Activated CD4-positive, alpha-beta T cell treated with anti-CD3 and anti-CD28 coated beads, Interleukin-2, Interleukin-4, amounts not matched to agents 100 ng/mL and 50 ng/mL, durations not matched to agents 16 hours and 8 hours (primary cell): Measurements from ENCODE around the gene LETM1.

Source experiments
- DNase-seq: peaks from one replicate; pipeline ENCODE4 v3.0.0-alpha.2; 2020; ENCODE audit warnings: low spot score

LETM1 gene

DNA sequence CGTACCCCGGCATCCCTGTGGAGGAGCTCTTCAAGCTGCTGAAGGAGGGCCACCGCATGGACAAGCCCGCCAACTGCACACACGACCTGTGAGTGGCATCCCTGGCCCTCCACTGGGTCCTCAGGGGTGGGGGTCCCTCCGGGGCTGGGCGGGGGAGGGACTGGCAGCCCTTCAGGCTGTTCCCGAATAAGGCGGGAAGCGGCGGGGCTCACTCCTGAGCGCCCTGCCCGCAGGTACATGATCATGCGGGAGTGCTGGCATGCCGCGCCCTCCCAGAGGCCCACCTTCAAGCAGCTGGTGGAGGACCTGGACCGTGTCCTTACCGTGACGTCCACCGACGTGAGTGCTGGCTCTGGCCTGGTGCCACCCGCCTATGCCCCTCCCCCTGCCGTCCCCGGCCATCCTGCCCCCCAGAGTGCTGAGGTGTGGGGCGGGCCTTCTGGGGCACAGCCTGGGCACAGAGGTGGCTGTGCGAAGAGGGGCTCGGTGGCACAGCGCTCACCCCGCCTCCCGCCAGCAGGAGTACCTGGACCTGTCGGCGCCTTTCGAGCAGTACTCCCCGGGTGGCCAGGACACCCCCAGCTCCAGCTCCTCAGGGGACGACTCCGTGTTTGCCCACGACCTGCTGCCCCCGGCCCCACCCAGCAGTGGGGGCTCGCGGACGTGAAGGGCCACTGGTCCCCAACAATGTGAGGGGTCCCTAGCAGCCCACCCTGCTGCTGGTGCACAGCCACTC lies 49.2 kb downstream of the LETM1 start:
- no peak for DNase-seq

DNA sequence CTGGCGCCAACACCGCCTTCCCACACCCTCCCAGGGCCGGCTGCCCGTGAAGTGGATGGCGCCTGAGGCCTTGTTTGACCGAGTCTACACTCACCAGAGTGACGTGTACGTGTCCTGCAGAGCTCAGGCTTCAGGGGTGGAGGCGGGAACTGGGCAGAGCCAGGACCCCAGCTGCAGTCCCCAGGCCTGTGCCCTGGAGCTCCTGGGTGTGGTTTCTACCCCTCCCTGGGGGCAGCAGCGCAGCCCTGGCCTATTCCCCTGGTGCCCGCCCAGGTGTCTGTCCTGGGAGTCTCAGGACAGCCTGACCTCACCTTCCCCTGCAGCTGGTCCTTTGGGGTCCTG lies 49.8 kb downstream of the LETM1 start:
- DNase-seq = no peak

DNA sequence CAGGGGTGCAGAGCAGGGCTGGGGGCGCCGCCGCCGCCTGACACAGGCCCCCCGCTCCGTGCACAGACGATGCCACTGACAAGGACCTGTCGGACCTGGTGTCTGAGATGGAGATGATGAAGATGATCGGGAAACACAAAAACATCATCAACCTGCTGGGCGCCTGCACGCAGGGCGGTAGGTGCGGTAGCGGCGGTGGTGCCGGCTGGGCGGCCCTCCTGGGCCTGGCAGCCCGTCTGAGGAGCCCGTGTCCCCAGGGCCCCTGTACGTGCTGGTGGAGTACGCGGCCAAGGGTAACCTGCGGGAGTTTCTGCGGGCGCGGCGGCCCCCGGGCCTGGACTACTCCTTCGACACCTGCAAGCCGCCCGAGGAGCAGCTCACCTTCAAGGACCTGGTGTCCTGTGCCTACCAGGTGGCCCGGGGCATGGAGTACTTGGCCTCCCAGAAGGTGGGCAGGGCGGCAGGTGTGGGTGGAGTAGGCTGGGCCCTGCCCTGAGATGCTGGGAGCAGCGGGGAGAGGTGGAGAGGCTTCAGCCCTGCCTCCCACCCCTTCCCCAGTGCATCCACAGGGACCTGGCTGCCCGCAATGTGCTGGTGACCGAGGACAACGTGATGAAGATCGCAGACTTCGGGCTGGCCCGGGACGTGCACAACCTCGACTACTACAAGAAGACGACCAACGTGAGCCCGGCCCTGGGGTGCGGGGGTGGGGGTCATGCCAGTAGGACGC lies 50.3 kb downstream of the LETM1 start:
- DNase-seq = no peak

DNA sequence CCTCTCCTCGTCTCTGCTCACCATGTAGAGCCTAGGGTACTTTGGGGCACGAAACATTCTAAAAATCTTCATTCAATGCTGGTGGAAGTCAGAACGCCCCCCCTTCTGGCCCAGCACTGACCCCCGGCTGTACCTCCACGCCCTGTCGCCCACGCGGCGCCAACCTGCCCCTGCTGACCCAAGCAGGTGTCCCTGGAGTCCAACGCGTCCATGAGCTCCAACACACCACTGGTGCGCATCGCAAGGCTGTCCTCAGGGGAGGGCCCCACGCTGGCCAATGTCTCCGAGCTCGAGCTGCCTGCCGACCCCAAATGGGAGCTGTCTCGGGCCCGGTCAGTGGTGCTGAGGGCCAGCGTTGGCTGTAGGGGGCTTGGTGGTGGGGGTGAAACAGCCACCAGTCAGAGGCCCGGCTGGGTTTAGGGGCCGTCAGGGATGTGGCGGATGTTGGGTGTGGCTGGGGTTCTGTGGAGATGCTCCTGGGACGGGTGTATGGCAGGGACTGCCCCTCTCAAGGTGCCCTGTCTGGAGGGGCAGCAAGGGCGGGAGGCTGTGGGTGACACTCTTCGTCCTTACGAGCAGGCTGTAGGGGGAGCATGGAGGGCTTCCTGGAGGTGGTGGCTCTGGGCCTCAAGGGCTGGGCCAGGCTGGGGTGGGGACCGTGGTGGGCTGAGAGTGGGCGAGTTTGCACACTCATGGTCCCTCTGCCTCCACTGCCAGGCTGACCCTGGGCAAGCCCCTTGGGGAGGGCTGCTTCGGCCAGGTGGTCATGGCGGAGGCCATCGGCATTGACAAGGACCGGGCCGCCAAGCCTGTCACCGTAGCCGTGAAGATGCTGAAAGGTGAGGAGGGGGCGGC lies 51.1 kb downstream of the LETM1 start:
- DNase-seq = no peak

DNA sequence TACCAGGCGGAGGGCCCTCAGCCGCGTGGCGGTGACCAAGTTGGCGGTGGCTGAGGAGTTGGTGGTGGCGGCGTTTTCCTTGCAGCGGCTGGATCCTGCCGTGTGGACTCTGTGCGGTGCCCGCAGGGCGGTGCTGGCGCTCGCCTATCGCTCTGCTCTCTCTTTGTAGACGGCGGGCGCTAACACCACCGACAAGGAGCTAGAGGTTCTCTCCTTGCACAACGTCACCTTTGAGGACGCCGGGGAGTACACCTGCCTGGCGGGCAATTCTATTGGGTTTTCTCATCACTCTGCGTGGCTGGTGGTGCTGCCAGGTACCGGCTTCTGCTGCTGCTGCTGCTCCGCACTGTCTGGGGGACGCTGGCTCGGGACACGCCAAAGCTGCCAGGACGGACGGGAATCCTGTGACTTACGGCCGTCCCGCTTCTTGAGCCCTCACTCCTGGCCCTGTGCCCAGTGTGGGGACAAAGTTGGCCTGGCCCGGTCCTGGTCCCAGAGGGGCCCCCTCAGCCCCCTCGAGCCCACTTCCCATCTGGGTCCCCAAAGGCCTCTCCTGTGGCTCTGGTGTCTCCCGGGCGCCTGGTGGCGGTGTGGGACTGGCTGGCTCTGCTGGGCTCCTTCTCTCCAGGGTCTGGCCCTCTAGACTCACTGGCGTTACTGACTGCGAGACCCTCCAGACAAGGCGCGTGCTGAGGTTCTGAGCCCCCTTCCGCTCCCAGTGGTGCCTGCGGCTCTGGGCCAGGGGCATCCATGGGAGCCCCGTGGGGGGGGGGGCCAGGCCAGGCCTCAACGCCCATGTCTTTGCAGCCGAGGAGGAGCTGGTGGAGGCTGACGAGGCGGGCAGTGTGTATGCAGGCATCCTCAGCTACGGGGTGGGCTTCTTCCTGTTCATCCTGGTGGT lies 52.2 kb downstream of the LETM1 start:
- no peak for DNase-seq

DNA sequence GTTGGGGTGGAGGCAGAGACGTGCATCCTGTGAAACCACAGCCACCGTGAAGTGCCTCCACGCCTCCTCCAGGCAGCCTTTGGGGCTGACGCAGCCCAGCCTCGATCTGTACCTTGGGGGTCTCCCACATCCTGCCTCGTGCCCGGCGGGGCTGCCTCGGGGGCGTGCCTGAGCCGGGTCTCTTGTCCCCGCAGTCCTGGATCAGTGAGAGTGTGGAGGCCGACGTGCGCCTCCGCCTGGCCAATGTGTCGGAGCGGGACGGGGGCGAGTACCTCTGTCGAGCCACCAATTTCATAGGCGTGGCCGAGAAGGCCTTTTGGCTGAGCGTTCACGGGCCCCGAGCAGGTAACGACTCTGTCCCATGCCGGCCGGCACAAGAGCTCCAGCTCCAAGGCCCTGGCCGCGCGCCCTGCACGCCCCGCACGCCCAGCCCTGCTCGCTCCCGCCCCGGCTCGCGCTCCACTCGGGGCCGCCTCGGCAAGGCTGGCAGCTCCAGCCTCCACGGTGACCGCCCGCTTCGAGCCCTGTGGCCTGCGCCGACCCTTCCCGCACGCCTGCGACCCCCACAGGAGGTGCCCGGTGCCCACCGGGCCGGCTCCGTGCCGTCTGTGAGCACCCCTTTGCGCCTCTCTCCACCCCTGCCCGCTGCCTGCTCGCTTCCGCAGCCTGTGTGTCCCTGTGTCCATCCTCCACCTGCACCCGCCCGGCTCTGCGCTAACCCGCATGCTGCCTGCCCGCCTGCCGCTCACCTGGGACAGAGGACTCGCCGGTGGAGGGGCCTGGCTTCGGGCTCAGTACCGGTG lies 53.0 kb downstream of the LETM1 start:
- no peak for DNase-seq

DNA sequence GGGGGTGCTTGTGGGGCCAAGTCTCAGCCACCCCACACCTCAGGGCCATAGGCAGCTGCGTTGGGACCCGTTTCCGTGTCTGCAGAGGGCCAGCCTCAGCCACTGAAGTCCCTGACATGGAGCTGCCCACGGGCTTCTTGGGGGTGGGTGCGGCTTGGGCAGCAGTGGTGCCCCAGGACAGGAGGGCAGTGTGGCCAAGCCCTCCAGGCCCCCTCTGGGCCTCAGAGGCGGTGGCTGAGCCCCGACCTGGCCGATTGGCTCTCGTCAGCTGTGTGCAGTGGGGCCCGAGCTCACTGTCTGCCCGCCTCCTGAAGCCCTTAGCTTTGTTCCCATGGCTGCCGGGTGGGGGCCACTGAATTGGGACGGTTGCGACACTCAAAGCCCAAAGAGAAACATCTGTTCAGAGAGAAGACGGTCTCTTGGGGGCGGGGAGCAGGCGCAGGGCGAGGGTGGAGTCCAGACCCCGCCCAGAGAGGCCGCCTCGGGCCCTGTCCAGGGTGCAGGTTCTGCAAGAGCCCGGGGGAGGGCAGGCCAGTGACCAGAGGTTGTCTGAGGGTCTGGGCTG lies 53.7 kb downstream of the LETM1 start:
- DNase-seq = no peak

DNA sequence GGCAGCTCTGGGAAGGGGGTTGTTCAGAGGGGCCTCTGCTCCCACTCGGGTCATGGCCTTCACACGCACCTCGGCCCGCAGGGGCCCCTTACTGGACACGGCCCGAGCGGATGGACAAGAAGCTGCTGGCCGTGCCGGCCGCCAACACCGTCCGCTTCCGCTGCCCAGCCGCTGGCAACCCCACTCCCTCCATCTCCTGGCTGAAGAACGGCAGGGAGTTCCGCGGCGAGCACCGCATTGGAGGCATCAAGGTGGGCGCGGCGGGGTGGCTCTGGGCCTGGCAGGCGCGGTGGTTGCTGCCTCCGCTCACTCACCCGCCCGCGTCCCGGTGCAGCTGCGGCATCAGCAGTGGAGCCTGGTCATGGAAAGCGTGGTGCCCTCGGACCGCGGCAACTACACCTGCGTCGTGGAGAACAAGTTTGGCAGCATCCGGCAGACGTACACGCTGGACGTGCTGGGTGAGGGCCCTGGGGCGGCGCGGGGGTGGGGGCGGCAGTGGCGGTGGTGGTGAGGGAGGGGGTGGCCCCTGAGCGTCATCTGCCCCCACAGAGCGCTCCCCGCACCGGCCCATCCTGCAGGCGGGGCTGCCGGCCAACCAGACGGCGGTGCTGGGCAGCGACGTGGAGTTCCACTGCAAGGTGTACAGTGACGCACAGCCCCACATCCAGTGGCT lies 54.5 kb downstream of the LETM1 start:
- DNase-seq = no peak

DNA sequence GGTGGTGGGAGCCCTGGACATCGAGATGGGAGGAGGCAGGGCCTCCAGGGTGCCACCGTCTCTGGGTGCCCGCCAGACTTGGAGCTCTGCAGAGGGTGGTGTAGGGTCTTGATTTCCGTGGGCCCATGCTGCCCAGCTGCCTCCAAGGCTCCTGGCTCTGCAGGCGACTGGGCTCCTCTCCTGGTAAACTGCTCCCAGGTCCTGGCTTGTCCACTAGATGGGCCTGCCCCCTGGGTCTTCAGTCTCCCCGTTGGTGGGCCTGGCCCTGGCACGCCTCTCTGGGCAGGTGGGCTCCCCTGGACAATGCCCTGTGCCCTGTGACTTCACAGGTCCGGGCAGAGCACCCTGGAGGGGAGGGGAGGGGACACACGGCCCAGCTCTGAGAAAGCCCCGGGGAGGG lies 55.2 kb downstream of the LETM1 start:
- DNase-seq = no peak

DNA sequence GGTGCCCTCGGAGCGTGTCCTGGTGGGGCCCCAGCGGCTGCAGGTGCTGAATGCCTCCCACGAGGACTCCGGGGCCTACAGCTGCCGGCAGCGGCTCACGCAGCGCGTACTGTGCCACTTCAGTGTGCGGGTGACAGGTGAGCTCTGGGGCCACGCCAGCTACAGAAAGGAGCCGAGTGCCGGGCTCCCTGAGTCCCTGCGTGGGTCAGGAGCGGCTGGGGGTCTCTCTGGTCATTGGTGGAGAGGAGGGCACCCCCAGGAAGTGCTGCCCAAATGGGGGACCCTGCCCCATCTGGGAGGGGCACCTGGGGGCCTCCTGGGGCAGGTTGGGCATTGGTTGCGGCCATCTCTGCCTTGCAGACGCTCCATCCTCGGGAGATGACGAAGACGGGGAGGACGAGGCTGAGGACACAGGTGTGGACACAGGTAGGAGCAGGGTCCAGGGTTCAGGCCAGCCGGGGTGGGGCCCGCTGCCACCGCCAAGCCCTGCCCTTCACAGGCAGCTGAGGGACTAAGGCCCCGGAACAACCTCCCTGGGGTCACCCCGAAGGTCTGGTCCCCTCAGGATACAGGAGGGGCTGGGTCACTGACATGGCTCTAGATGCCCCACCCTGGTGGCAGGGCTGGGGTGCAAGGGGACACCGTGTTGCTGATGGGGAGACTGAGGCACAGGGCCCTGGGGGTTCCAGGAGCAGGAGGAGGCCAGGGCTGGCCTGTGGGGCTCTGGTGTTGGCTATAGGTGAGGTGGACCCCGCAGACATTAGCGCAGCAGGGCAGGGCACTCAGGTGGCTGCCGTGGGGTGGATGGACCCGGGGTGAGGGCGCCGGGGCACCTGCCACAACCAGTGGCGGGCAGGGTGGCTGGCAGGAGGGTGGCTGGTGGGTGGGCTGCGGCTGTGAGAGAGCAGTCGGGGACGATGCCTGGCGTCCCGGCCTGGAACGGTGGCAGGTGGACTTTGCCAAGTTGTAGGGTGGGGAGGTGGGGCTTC lies 56.3 kb downstream of the LETM1 start:
- DNase-seq = no peak

DNA sequence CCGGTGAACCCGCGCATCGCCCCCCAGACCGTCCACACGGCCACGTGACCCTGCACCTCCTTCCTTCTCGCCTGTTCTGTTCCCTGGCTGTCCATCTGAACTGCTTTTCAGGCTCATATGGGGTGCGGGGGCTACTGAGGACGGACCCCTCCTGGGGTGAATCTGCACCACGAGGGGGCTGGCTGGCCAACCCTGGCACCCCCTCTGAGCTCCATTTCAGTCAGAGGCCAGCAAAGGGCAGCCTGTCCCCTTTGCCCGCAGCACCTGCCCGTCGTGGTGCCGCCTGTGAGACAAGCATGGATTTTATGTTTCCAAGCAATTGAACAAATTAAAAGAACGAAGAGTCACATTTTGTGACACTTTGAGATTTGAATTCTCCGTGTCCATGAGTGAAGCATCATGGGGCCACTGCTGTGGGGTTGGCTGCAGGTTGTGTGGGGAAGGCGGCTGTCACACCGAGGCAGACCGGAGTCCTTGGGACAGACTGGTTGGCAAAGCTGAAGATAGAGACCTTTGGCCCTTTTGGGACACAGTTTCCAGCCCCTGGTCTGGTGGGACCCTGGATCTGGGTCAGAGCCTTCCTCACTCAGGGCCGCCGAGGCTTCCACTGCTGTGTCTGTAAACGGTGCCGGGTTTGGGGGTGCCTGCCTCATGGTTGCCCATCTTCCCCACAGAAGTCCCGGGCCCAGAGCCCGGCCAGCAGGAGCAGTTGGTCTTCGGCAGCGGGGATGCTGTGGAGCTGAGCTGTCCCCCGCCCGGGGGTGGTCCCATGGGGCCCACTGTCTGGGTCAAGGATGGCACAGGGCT lies 57.2 kb downstream of the LETM1 start:
- no peak for DNase-seq

DNA sequence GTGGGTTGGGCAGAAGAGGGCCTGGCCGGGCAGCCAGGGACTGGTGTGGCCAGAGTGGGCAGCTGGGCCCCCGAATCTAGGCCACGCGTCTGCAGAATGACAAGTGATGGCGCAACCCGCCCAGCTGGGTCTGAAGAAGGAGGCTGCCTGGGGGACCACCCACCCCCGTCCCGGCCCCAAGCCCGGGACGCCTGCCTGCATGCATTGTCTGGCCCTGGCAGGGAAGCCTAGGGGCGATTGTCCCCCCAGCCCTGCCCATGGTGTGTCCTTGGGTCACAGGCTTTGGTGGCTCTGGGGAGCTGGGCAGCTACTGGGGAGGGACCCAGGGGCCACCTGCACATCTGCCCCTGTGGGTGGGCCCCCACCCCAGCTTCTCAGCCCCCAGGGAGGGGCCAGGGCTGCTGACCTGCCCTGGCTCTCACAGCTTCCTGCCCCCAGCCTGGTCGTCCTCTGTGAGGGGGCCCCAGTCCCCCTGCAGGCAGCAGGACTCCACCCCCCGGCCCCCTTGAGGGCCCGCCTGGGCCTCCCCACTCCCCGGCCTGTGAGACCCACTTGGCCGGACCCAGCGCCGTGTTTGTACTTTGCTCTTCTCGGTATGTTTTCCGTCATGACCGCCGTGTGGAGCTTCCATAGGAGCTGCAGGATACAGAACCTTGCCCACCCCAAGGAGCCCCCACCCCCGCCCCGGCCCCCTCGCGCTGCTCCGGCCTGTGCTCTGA lies 57.9 kb downstream of the LETM1 start:
- no peak for DNase-seq

DNA sequence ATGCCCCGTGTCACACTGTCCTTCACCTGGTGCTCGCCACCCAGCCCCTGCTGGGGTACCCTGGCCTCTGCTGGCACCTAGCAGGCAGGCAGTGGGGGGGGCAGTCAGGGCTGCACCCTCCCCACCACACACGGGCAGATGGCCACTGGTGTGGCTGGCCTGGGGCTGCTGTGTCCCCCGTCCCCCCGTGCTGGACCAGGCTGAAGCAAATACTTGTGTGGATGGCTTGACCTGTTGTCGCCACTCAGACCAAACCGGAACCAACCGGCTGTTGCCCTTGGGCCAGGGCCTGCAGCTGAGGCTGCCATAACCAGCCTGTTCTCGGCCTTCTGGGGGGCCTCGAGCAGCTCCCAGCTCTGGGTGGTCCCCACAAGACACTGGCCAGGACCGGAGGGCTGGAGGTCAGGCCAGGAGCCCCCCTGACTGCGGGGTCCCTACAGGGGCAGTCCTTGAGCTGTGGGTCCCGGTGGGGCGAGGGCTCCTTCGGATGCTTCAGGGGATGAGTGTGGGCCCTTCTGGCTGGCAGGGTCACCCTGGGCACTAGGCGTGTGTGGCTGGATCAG lies 58.6 kb downstream of the LETM1 start:
- DNase-seq = no peak

DNA sequence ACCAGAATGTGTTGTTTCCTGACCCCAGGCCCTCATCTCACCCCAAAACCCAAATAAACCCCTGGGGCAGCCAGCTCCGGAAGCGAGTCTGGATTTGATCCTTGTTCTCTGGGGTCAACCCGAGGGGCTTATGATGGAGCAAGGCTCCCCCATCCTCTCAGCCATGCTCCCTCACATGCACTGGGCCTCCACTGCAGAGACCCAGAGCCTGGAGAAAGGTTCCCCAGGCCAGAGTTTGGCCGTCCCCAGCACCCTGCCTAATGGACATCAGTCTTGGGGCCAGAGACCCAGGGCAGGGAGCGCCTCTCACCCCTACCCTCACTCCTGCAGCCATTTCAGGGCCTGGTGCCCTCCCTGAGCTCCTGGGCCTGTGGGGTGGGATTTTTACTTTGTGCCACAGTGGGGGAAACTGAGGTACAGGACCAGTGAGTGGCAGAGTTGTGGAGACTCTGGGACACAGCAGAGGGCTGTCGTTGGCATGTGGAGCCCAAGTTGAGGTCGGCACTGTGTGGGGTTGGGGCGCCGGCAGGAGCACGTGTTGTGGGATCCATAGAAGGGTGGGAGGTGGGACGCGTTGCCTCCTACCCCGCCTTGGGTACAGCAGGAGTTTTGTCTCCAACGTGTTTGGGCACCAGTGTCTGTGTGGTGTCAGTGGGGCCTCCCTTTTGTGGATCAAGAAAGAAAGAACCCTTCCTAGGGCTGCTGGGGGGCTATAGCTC lies 59.3 kb downstream of the LETM1 start:
- no peak for DNase-seq

DNA sequence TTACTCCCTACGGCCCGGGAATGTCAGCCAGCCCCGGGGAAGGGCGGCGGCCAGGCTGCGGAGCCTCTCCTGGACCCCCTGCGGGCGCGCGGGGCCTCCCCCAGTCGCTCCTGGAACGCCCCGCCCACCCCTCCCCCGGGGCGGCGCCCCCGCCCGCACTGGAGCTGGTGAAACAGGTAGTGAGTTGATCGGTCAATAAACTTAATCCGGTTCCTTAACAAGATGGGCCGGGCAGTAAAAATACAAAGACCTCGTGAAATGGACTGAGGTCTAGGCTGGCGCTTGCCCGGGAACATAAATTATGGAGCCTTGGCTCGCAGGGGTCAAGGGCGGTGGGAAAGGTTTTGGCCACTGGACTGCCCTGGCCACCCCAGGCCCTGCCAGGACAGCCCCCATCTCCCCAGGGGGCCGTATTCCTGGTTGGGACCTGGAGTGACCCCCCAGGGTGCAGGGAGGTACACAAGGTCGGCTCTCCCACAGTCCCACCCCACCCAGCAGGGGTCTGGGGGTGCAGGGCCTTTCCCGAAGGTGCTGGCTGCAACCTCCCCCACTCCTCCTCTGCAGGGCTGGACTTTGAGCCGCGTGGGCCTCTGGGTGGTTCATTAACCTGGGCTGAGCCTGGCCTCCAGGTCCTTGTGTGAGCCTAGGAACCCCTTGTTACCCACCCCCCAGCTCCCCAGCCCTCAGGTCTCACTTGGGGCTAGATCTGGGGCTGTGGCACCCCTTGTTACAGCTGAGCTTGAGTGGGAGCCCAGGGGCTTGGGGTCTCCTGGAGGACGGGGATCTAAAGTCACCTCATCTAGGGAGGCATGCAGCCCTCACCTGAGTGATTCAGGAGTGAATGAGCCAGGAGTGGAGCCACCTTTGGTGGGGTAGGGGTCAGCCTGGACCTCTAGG lies 60.4 kb downstream of the LETM1 start:
- DNase-seq = no peak
